Mucosa of descending colon (tissue), 3 donors: ENCODE data around the gene RANBP17. TPM values are rescaled to one million over a fixed set of nuclear protein-coding genes. Genes with fewer than 3 reads are reported as not detected.

Source experiments
- ATAC-seq: fragments of 200-7000 bp; cut with Tn5 transposase; one replicate; pipeline ENCODE4 v1.9.1; 2020; ENCODE audit warnings: mild to moderate bottlenecking, moderate library complexity
- DNase-seq, 3 donors: peaks; one replicate each; pipeline ENCODE4 v3.0.0-alpha.2; 2020
- H3K36me3 ChIP-seq: fragments of 200-600 bp; one replicate; pipeline ENCODE4 v1.8.0; 2021; ENCODE audit warnings: low read depth, mild to moderate bottlenecking
- H3K4me1 ChIP-seq: fragments of 200-600 bp; one replicate; pipeline ENCODE4 v1.8.0; 2021; ENCODE audit warnings: low read depth, mild to moderate bottlenecking
- H3K4me3 ChIP-seq: fragments of 200-600 bp; one replicate; pipeline ENCODE4 v1.8.0; 2021; ENCODE audit warnings: mild to moderate bottlenecking
- H3K9me3 ChIP-seq: fragments of 200-600 bp; one replicate; pipeline ENCODE4 v1.8.0; 2021; ENCODE audit warnings: mild to moderate bottlenecking
- CTCF ChIP-seq: fragments of 200-600 bp; IDR thresholded peaks from one replicate; pipeline ENCODE4 v1.8.0; 2022; ENCODE audit warnings: antibody characterized with exemption, mild to moderate bottlenecking
- intact Hi-C, 2 donors: fragments of 100-400 bp; cut with DNase I in 1 of 2; cut with micrococcal nuclease in 1 of 2; formaldehyde crosslinking; loops; one replicate each; pipeline versions ENCODE4 v1.11.0 to v1.11.1; 2022; cut with DNase I, micrococcal nuclease
- total RNA-seq, 3 donors: library from RNA; stranded (reverse); fragmentation: NEBNext Ultra II Directional in 2 of 3; extraction: Animal tissue kit (Norgen Biotek cat#: 25700) in 2 of 3; gene quantifications; one replicate each; pipeline versions ENCODE4 v1.2.1 to v1.2.4, GENCODE V29; 2021 to 2023
- donor health status: DM: no; HTN: no; CAD: no; lungs with moderate emphysema.
- donor health status: DM: no; HTN: no; CAD: no.
- donor health status: DM: no; HTN: yes; CAD: no.

RANBP17 gene
- total RNA-seq, 3 donors from 2014 or later = 11.7 to 19.7 (median 13.4) TPM

DNA sequence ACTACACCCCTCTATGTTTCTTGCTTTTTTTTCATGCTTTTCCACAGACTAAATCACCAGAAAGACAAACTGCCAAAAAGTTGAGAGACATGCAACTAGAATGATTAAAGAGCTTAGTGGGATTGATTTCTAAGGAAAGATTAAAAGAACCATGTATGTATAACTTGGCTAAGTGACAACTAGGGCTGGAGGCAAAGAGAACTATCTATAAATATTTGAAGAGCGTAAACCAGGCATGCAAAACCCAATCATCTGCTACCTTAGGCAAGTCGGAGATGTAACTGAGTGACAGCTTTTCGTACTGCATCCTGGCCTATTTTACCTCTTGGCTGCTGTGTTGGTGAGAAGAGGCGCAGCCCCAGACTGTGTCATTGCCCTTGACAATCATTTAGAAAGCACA is 326.2 kb downstream of the RANBP17 start:
- no peaks in the 10 kb centered on the region for H3K36me3 ChIP-seq
- ATAC-seq (no peak), DNase-seq (no peak)
- no peaks in the 10 kb centered on the region for H3K9me3 ChIP-seq
- no peak overlapping the region for H3K4me3 ChIP-seq
- H3K4me1 ChIP-seq = no peaks in the 10 kb centered on the region
- intact Hi-C loops = no loop called here
- TF ChIP-seq CTCF = no peak

- H3K36me3 ChIP-seq = no peaks in the 10 kb centered on the region
- no peak for TF ChIP-seq CTCF
- H3K9me3 ChIP-seq = no peaks in the 10 kb centered on the region
- intact Hi-C loops = no loop called here
- DNase-seq (no peak), ATAC-seq (no peak)
- no peaks in the 10 kb centered on the region for H3K4me1 ChIP-seq
- no peak overlapping the region for H3K4me3 ChIP-seq
Observed at GRCh38 chr5:171189442-171189841, 327.6 kb downstream of the RANBP17 start.

- Histone ChIP-seq H3K4me3 (no peak overlapping the region), H3K9me3 (no peaks in the 10 kb centered on the region), H3K4me1 (no peaks in the 10 kb centered on the region), H3K36me3 (no peaks in the 10 kb centered on the region)
- intact Hi-C loops = no loop called here
- no peak for TF ChIP-seq CTCF
- DNase-seq = no peak
- no peak for ATAC-seq
Observed at GRCh38 chr5:171192111-171192510, 330.3 kb downstream of the RANBP17 start.

GRCh38 chr5:171201310-171201709 is 339.5 kb downstream of the RANBP17 start:
- no peak for TF ChIP-seq CTCF
- Histone ChIP-seq H3K9me3 (no peaks in the 10 kb centered on the region), H3K36me3 (no peaks in the 10 kb centered on the region), H3K4me1 (no peaks in the 10 kb centered on the region), H3K4me3 (no peak overlapping the region)
- intact Hi-C loops = loop anchor here in 1 of 2 donors (10.0 kb wide), 1 partner anchor 133 kb away; no protein-coding TSS in a partner anchor
- DNase-seq (no peak), ATAC-seq (no peak)

DNA sequence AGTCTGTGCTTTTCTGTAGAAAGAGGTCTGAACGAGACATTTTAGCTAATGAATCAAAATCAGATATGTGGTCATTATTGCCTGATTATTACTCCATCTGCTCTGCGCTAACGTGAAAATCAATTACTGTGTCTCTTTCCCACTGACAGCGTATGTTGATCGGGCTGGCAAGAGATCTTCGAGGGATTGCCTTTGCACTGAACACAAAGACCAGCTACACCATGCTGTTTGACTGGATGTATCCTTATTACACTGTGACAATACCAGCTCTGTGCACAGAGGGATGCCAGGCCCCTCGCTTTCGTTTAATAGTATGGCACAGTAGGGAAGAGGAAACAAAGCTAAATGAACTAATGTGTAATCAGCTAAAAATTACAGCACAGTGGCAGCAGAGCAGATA is 343.6 kb downstream of the RANBP17 start:
- Histone ChIP-seq H3K4me3 (no peak overlapping the region), H3K9me3 (no peaks in the 10 kb centered on the region), H3K4me1 (no peaks in the 10 kb centered on the region), H3K36me3 (no peaks in the 10 kb centered on the region)
- no peak for DNase-seq
- ATAC-seq = no peak
- intact Hi-C loops = loop anchor here in 1 of 2 donors (10.0 kb wide), 1 partner anchor 129 kb away; no protein-coding TSS in a partner anchor
- no peak for TF ChIP-seq CTCF
